WERI-Rb-1 (cell line): ENCODE results near the gene SH3RF1.

Source experiments
- DNase-seq: peaks from one replicate; pipeline ENCODE4 v3.0.0-alpha.2; 2020
- H3K27ac ChIP-seq: fragments of 250-450 bp; sonication (Bioruptor Pico); 2 replicates; pipeline ENCODE4 v1.5.1; 2020; ENCODE audit warnings: mild to moderate bottlenecking, moderate library complexity
- H3K27me3 ChIP-seq: fragments of 250-450 bp; sonication (Bioruptor Pico); 2 replicates; pipeline ENCODE4 v1.5.1; 2021; ENCODE audit warnings: mild to moderate bottlenecking, low read depth, moderate library complexity; ENCODE audit not compliant: insufficient read depth, severe bottlenecking
- H3K36me3 ChIP-seq: fragments of 250-450 bp; sonication (Bioruptor Pico); 2 replicates; pipeline ENCODE4 v1.5.1; 2020; ENCODE audit warnings: mild to moderate bottlenecking, moderate library complexity
- H3K4me3 ChIP-seq: 2 replicates; pipeline ENCODE4 v1.5.1; 2011; ENCODE audit warnings: low read depth, mild to moderate bottlenecking, control low read depth, low read length
- H3K9me3 ChIP-seq: fragments of 250-450 bp; sonication (Bioruptor Pico); 2 replicates; pipeline ENCODE4 v1.5.1; 2021; ENCODE audit warnings: mild to moderate bottlenecking, moderate library complexity; ENCODE audit not compliant: severe bottlenecking
- TF ChIP-seq, protein P1 (sequence below): IDR thresholded peaks from 2 replicates; pipeline ENCODE4 v1.5.1; 2011; ENCODE audit warnings: low read depth, mild to moderate bottlenecking, control low read depth, inconsistent platforms, low read length

The SH3RF1 gene

DNA sequence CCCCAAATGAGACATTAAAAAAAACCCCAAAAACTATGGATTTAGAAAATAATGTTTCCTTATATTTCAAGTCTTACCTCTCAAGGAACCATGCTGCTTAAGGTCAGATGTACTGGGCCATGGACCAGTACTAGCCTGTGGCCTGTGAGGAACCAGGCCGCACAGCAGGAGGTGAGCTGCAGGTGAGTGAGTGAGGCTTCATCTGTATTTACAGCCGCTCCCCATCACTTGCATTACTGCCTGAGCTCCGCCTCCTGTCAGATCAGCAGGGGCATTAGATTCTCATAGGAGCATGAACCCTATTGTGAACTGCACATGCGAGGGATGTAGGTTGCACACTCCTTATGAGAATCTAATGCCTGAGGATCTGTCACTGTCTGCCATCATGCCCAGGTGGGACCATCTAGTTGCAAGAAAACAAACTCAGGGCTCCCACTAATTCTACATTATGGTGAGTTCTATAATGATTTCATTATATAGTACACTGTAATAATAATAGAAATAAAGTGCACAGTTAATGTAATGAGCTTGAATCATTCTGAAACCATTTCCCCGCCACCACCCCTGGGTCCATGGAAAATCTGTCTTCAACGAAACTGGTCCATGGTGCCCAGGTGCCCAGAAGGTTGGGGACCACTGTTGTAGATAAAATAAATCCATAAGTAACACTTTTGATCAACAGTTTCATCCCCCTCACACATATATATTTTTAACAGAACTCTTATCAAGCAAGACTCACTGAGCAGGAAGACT, 155.4 kb downstream of the SH3RF1 start:
- H3K4me3 ChIP-seq = no peak overlapping the region
- TF ChIP-seq, protein P1, sequence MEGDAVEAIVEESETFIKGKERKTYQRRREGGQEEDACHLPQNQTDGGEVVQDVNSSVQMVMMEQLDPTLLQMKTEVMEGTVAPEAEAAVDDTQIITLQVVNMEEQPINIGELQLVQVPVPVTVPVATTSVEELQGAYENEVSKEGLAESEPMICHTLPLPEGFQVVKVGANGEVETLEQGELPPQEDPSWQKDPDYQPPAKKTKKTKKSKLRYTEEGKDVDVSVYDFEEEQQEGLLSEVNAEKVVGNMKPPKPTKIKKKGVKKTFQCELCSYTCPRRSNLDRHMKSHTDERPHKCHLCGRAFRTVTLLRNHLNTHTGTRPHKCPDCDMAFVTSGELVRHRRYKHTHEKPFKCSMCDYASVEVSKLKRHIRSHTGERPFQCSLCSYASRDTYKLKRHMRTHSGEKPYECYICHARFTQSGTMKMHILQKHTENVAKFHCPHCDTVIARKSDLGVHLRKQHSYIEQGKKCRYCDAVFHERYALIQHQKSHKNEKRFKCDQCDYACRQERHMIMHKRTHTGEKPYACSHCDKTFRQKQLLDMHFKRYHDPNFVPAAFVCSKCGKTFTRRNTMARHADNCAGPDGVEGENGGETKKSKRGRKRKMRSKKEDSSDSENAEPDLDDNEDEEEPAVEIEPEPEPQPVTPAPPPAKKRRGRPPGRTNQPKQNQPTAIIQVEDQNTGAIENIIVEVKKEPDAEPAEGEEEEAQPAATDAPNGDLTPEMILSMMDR = no peak
- peaks cover 34% of the 10 kb centered on the region for H3K36me3 ChIP-seq
- no peaks in the 10 kb centered on the region for H3K9me3 ChIP-seq
- DNase-seq = no peak
- no peak overlapping the region for H3K27ac ChIP-seq
- H3K27me3 ChIP-seq = no peaks in the 10 kb centered on the region

DNA sequence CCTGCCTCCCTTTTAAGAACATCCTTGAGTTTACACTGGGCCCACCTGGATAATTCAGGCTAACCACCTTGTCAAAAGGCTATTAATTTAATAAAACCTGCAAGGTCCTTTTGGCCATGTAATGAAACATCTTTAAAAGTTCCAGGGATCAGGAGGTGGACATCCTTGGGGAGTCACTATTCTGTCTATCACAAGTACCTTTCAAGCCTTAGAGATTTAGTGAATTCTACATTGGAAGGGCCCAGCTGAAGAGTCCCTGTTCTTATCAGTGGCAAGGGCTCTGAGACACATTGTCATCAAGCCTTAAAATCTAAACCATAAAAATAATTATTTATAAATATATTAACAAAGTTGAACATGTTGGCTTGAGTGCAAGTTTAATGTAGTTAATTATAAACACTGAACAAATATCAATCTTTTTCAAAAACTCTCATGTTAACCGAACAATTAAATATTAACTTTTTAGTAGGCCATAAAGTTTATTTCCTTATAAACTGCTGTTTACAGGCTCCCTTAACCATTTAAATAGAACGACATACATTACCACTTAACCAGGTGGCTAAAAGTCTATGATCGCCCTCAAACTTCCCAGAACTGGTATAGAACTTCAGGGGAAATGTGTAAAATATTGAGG, 156.3 kb downstream of the SH3RF1 start:
- Histone ChIP-seq H3K27me3 (no peaks in the 10 kb centered on the region), H3K27ac (no peak overlapping the region), H3K4me3 (no peak overlapping the region), H3K36me3 (peaks cover 37% of the 10 kb centered on the region), H3K9me3 (no peaks in the 10 kb centered on the region)
- TF ChIP-seq, protein P1 = no peak
- DNase-seq = no peak

DNA sequence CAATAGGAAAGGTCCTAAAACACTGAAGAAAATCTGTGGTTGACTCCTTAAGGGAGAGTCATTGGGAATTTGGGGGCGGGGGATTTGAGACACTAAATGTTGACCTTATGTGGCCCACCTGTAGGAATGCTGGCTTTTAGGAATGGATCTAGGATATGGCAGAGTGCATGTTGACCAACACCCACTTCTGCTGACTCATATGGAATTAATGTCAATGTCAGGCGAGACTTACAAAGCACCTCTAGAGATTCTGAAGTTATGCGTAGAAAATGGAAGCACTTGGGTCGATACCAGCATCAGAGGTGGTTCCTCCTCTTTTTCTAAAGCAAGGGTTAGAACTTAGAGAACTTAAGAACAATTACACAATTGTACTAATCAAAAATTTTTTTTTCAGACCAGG, 160.1 kb downstream of the SH3RF1 start:
- H3K27me3 ChIP-seq = no peaks in the 10 kb centered on the region
- H3K36me3 ChIP-seq = peaks cover 20% of the 10 kb centered on the region
- no peak overlapping the region for H3K27ac ChIP-seq
- H3K4me3 ChIP-seq = no peak overlapping the region
- DNase-seq = no peak
- TF ChIP-seq, protein P1 = no peak
- H3K9me3 ChIP-seq = no peaks in the 10 kb centered on the region

GRCh38 chr4:169109035-169109675, 161.6 kb downstream of the SH3RF1 start:
- H3K27ac ChIP-seq = peak overlapping the region; percentile 34
- TF ChIP-seq, protein P1 = no peak
- H3K36me3 ChIP-seq = peaks cover 15% of the 10 kb centered on the region
- H3K9me3 ChIP-seq = no peaks in the 10 kb centered on the region
- no peak overlapping the region for H3K4me3 ChIP-seq
- H3K27me3 ChIP-seq = no peaks in the 10 kb centered on the region
- peak; percentile 66 for DNase-seq

DNA sequence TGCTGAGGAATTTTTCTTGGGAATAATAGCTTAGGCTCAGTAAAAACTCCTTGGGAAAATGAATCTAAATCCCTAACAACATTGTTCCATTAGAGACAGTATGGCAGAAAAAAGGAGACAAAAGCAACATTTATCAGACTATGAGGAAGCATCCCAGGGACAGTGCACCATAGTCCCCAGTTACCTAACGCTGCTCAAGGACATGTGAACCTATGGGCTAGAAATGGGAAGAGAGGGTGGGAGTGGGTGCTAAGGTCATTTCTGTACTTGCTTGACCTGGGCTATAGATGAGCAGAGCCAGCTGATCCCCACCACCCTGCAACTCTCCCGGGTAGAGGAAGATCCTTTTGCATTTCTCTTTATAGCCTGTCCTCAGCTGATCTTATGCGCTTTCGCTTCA, 162.5 kb downstream of the SH3RF1 start:
- H3K36me3 ChIP-seq = peaks cover 9% of the 10 kb centered on the region
- peak overlapping the region; percentile 34 for H3K27ac ChIP-seq
- no peaks in the 10 kb centered on the region for H3K27me3 ChIP-seq
- H3K4me3 ChIP-seq = no peak overlapping the region
- no peaks in the 10 kb centered on the region for H3K9me3 ChIP-seq
- TF ChIP-seq, protein P1 = no peak
- no peak for DNase-seq
